MCF 10A (cell line): ENCODE measurements around the gene CCDC68. TPM values are rescaled to one million over a fixed set of nuclear protein-coding genes. Genes with fewer than 3 reads are reported as not detected.

Source experiments
- BruUV-seq: library from RNA; stranded (reverse); fragments of 400-500 nt; replicated peaks from 2 replicates; lab custom pipeline; 2021; lab: Mats Ljungman, UMichigan
- CTCF ChIA-PET: fragments of 300-600 bp; sonication (Branson Sonifier 250); formaldehyde crosslinking; extraction: SDS; loops from one replicate; lab custom pipeline; 2021; ENCODE audit warnings: antibody characterized with exemption, inconsistent platforms; lab: Yijun Ruan, JAX
- POLR2A ChIA-PET: fragments of 300-600, 350-650 bp; sonication (Branson Sonifier 250); formaldehyde crosslinking; extraction: SDS; loops from one replicate; lab custom pipeline; 2020; ENCODE audit warnings: antibody characterized with exemption, inconsistent platforms; lab: Yijun Ruan, JAX
- DNase-seq: peaks from one replicate; pipeline ENCODE4 v3.0.0-alpha.2; 2018; ENCODE audit not compliant: unreplicated experiment
- H3K27ac Mint-ChIP-seq: one replicate; pipeline ENCODE4 v1.8.0; 2022; ENCODE audit warnings: mild to moderate bottlenecking, low read depth, mixed read lengths; ENCODE audit not compliant: unreplicated experiment
- H3K27me3 Mint-ChIP-seq: one replicate; pipeline ENCODE4 v1.8.0; 2022; ENCODE audit warnings: mixed read lengths; ENCODE audit not compliant: insufficient read depth, unreplicated experiment
- H3K36me3 Mint-ChIP-seq: one replicate; pipeline ENCODE4 v1.8.0; 2022; ENCODE audit warnings: mild to moderate bottlenecking, moderate library complexity, mixed read lengths; ENCODE audit not compliant: insufficient read depth, unreplicated experiment
- H3K4me1 Mint-ChIP-seq: one replicate; pipeline ENCODE4 v1.8.0; 2022; ENCODE audit warnings: mixed read lengths; ENCODE audit not compliant: insufficient read depth, unreplicated experiment
- H3K4me3 Mint-ChIP-seq: one replicate; pipeline ENCODE4 v1.8.0; 2022; ENCODE audit warnings: mild to moderate bottlenecking, moderate library complexity, mixed read lengths; ENCODE audit not compliant: unreplicated experiment
- H3K9me3 Mint-ChIP-seq: one replicate; pipeline ENCODE4 v1.8.0; 2022; ENCODE audit warnings: mixed read lengths; ENCODE audit not compliant: unreplicated experiment
- CTCF ChIP-seq: fragments of 200-600 bp; IDR thresholded peaks from one replicate; pipeline ENCODE4 v1.8.0; 2022; ENCODE audit warnings: antibody characterized with exemption, mild to moderate bottlenecking; ENCODE audit not compliant: unreplicated experiment
- intact Hi-C: fragments of 100-400 bp; cut with micrococcal nuclease; formaldehyde crosslinking; loops from 2 replicates; pipeline ENCODE4 v1.14.1; 2022
- total RNA-seq: library from RNA; stranded (reverse); gene quantifications from 2 replicates; pipeline ENCODE4 v1.2.3, GENCODE V29; 2022

The CCDC68 gene
- total RNA-seq, 1 experiment from 2014 or later = 3.3 TPM

- BruUV-seq = no TSS peak
- POLR2A ChIA-PET = interaction anchor here (1.2 kb wide), 1 partner anchor 60 kb away, joined by 3 read pairs; the partner anchor contains the start of gene RAB27B
Measured at GRCh38 chr18:54888933-54889332, 70.3 kb downstream of the CCDC68 start.

GRCh38 chr18:54888378-54888777, 70.9 kb downstream of the CCDC68 start:
- CTCF ChIA-PET = no interaction called here
- no peaks in the 10 kb centered on the region for H3K27me3 Mint-ChIP-seq
- no peak overlapping the region for H3K4me3 Mint-ChIP-seq
- intact Hi-C loops = no loop called here
- H3K36me3 Mint-ChIP-seq = peaks cover 53% of the 10 kb centered on the region
- no peaks in the 10 kb centered on the region for H3K9me3 Mint-ChIP-seq
- peak overlapping the region; percentile 49 for H3K27ac Mint-ChIP-seq
- POLR2A ChIA-PET = no interaction called here
- no peak for DNase-seq
- H3K4me1 Mint-ChIP-seq = peaks cover 8% of the 10 kb centered on the region
- BruUV-seq = no TSS peak
- TF ChIP-seq CTCF = no peak

More at GRCh38 chr18:54888933-54889332, 70.3 kb downstream of the CCDC68 start:
- no peaks in the 10 kb centered on the region for H3K27me3 Mint-ChIP-seq
- H3K36me3 Mint-ChIP-seq = peaks cover 47% of the 10 kb centered on the region
- H3K4me1 Mint-ChIP-seq = peaks cover 8% of the 10 kb centered on the region
- peak; percentile 36 for DNase-seq
- CTCF ChIA-PET = no interaction called here
- intact Hi-C loops = no loop called here
- TF ChIP-seq CTCF = no peak
- H3K27ac Mint-ChIP-seq = peak overlapping the region; percentile 49
- H3K4me3 Mint-ChIP-seq = no peak overlapping the region
- no peaks in the 10 kb centered on the region for H3K9me3 Mint-ChIP-seq

DNA sequence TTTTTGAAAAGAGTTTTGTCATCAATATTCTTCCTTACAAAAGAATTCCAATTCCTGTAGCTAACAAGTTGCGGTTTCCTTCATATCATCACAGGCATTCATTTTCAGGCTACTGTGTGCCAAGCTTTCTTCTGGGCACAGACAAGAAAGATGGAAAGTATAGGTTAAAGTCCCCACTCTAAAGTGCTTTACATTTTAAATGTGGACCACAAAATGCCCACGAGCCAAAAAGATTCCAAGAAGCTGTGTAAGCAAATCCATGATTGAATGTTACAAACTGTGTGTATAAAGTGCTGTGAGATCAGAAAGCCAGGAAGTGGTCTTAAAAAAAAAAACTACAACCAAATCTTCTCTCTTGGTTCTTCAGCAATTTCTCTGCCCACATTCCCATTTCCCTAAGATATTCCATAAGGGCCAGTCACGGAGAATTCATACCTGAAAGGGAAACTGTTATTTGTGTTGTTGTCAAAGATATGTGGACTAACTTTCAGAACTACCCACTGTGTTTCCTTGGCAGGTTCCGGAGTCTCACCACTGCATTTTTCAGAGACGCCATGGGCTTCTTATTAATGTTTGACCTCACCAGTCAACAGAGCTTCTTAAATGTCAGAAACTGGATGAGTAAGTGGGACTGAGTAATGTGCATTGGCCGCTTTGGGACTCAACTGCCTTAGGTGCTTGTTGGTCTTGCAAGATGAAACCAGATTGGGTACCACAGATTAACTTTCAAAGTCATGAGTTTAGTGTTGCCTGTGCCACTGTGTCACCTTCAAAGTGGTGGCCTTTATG, 75.3 kb downstream of the CCDC68 start:
- peaks cover 65% of the 10 kb centered on the region for H3K36me3 Mint-ChIP-seq
- H3K27ac Mint-ChIP-seq = no peak overlapping the region
- peaks cover 5% of the 10 kb centered on the region for H3K4me1 Mint-ChIP-seq
- POLR2A ChIA-PET = no interaction called here
- CTCF ChIA-PET = no interaction called here
- BruUV-seq = no TSS peak
- no peaks in the 10 kb centered on the region for H3K9me3 Mint-ChIP-seq
- H3K4me3 Mint-ChIP-seq = no peak overlapping the region
- no peaks in the 10 kb centered on the region for H3K27me3 Mint-ChIP-seq
- DNase-seq = no peak
- no peak for TF ChIP-seq CTCF
- intact Hi-C loops = no loop called here

DNA sequence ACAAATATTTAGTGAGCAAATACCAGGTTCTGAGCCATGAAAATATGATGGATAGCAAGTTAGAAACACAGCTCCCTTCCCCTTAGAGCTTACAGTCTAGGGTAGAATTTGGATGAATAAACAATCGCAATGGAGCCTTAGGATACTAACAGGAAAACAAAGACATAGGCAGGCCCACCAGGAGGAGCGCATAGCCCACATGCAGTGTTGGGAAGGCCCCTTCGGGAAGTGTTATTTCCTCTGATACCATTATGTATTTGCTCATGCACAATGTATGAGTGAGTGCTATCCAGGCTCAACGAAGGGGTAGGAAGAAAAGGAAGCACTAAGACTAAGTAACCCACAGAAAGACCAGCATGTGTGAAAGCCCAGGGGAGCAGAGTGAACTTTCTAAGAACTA, 76.9 kb downstream of the CCDC68 start:
- Mint-ChIP-seq H3K27me3 (no peaks in the 10 kb centered on the region), H3K4me3 (no peak overlapping the region), H3K36me3 (peaks cover 60% of the 10 kb centered on the region), H3K9me3 (no peaks in the 10 kb centered on the region), H3K27ac (no peak overlapping the region), H3K4me1 (no peaks in the 10 kb centered on the region)
- no peak for TF ChIP-seq CTCF
- intact Hi-C loops = no loop called here
- POLR2A ChIA-PET = interaction anchor here (1.0 kb wide), 1 partner anchor 14 kb away, joined by 3 read pairs; no protein-coding TSS in a partner anchor
- BruUV-seq = no TSS peak
- no peak for DNase-seq
- CTCF ChIA-PET = no interaction called here
